HG03520 (cell line): ENCODE results near the gene PLXNA4.

Experiments
- ATAC-seq: cut with Tn5 transposase; IDR thresholded peaks from one replicate; pipeline ENCODE4 v1.9.1; 2021; ENCODE audit warnings: mild to moderate bottlenecking, moderate library complexity; ENCODE audit not compliant: unreplicated experiment

Gene PLXNA4

GRCh38 chr7:132504852-132505251, 71.4 kb downstream of the PLXNA4 start:
- ATAC-seq, result no peak

GRCh38 chr7:132504071-132504470, 72.2 kb downstream of the PLXNA4 start:
- no peak for ATAC-seq

GRCh38 chr7:132503415-132503814, 72.9 kb downstream of the PLXNA4 start:
- no peak for ATAC-seq

GRCh38 chr7:132501956-132502355, 74.3 kb downstream of the PLXNA4 start:
- ATAC-seq, result no peak

- no peak for ATAC-seq
Measured at GRCh38 chr7:132500727-132501440, 75.4 kb downstream of the PLXNA4 start.

- no peak for ATAC-seq
Measured at GRCh38 chr7:132499487-132499886, 76.8 kb downstream of the PLXNA4 start.

- no peak for ATAC-seq
Measured at GRCh38 chr7:132499065-132499464, 77.2 kb downstream of the PLXNA4 start.

GRCh38 chr7:132498319-132498718, 78.0 kb downstream of the PLXNA4 start:
- no peak for ATAC-seq

GRCh38 chr7:132497098-132497497, 79.2 kb downstream of the PLXNA4 start:
- ATAC-seq, result no peak

GRCh38 chr7:132495936-132496335, 80.3 kb downstream of the PLXNA4 start:
- no peak for ATAC-seq

- no peak for ATAC-seq
Measured at GRCh38 chr7:132494474-132494873, 81.8 kb downstream of the PLXNA4 start.

- ATAC-seq, result no peak
Measured at GRCh38 chr7:132492823-132493445, 83.3 kb downstream of the PLXNA4 start.

GRCh38 chr7:132491391-132491945, 84.8 kb downstream of the PLXNA4 start:
- no peak for ATAC-seq

- no peak for ATAC-seq
Measured at GRCh38 chr7:132490474-132490873, 85.8 kb downstream of the PLXNA4 start.

- no peak for ATAC-seq
Measured at GRCh38 chr7:132489776-132490237, 86.5 kb downstream of the PLXNA4 start.

- ATAC-seq, result no peak
Measured at GRCh38 chr7:132488634-132489302, 87.5 kb downstream of the PLXNA4 start.

GRCh38 chr7:132486274-132486610, 90.0 kb downstream of the PLXNA4 start:
- no peak for ATAC-seq

- ATAC-seq, result no peak
Measured at GRCh38 chr7:132485600-132486273, 90.5 kb downstream of the PLXNA4 start.

- ATAC-seq, result no peak
Measured at GRCh38 chr7:132485136-132485535, 91.1 kb downstream of the PLXNA4 start.

- no peak for ATAC-seq
Measured at GRCh38 chr7:132482866-132483265, 93.4 kb downstream of the PLXNA4 start.

GRCh38 chr7:132480534-132480933, 95.7 kb downstream of the PLXNA4 start:
- no peak for ATAC-seq
